GM11168 (cell line): ENCODE results near the gene SLC38A7.
"Not testable (repeated sequence)": the region's sequence is repeated elsewhere in the genome, so short reads cannot be mapped to it uniquely, and the experiment has no call there.

Source experiments
- in situ Hi-C: fragments of 300-500 bp; cut with MboI; formaldehyde crosslinking; loops from one replicate; pipeline ENCODE4 v1.12.0; 2022; ENCODE audit warnings: low sequenced_read_pairs; ENCODE audit not compliant: unreplicated experiment

Gene SLC38A7

DNA sequence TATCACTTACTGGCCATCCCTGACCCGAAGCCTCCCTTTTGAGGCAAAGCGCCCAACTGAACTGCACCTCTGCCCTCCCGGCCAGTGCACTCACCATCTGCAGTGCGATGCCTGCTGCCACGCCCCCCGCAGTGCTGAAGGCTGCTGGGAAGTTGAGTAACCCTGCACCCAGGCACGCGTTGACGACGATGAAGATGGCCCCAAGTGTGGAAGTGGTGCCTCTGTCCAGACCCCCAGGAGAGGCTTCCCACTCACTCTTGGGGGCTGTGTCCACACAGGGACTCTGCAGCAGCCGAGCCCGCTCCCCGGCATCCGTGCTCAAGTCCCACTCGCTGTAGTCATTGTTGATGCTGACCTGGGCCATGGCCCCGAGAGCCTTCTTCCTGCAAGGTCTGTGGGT, 4.8 kb downstream of the SLC38A7 start:
- in situ Hi-C loops, result no loop called here

DNA sequence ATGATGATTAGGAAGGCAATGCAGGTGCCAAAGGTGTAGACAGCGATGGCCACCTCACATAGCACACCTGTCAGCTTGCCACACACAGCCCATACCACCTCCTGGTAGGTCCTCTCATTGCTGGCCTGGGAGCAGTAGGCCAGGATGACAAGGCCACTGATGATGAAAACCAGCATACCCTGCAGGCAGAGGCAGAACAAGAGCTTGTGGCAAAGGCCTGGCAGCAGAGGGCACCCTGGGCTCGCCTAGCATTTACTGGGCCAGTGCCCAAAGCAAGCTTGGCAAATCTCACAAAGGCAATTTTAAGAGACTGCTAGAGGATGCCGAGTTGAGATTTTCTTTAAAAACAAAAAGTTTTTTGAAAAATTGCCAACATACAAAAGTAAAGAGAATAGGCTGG, 5.9 kb downstream of the SLC38A7 start:
- in situ Hi-C loops, result no loop called here

DNA sequence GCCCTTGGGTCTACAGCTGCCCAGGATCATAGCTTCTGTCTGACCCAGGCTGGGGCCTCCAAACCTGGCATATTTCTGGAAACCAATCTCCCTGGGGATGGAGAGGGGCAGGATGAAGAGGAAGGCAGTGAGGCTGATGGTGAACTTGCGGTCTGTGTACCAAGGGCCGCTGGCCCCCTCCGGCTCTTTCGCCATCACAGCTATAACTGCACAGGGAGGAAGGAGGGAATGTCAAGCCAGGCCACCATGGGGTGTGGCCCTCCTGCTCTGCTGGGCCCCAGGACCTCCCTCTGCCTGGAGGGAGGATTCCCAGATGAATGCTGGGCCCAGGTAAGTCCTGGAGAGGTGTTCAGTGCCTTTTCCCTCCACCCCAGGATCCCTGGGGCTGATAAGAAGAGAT, 6.3 kb downstream of the SLC38A7 start:
- in situ Hi-C loops, result no loop called here

DNA sequence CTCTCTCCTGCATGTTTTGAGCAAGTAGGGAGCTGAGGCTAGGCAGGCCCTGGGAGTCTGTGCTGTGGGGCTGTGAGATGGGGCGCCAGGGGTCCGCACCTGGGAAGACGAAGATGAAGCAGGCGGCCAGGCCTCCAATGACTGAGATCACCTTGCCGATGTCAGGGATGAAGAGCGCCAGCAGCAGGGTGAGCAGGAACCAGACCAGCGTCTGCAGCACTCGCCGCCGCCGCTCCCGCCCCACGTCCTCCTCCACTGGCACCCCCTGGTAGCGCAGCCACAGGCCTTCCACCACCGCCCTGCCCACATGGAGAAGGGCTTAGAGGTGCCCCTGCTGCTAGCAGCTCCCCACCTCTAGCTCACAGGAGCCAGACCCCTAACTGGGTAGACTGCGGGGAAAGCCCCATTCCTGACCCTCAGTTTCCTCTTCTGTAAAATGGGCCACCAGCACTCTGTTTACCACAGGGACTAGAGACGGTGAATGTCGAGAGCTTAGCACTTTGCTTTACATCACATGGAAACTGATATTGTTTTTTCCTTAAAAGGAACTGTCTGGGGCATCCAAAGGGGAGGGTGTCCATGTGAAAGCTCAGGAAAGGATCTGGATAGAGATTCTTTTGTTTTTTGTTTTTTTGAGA, 13.5 kb downstream of the SLC38A7 start:
- in situ Hi-C loops, result no loop called here

DNA sequence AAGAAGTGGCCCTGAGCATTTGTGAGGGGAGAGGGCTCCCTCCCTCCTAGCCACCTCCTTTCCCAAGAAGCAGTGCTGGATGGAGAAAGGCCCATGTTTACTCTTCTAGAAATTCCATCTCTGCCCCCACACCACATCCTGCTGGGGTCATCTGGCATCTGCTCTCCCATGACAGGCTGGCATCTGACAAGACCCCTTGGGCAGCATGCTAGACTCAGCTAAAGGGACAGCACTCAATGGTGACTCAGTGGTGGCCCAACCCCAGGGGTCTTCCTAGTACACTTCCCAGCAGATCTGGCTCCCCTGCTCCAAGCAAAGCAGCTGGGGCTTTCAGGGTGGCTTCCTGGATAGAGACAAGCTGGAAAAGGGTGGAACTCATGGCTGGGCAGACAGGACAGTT, 14.4 kb downstream of the SLC38A7 start:
- in situ Hi-C loops, result no loop called here

DNA sequence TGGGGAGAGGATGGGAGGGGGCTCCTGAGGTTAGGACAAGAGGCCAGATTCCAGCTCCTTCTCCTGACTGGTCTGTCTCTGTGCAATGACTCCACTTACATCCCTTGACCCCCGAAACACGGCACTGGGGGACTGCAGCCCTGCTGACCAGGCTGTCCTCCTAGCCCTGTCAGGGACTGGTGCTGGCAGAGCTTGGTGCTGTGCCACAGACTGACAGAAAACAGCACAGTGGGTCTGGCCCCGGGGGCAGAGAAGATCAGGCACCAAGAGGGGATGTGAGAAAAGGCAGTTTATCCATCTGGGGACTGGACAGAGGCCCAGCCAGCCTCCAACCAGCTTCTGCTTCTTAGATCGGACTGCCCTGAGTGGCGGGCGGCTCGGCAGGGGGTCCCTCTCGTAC, 19.4 kb downstream of the SLC38A7 start:
- in situ Hi-C loops, result no loop called here

DNA sequence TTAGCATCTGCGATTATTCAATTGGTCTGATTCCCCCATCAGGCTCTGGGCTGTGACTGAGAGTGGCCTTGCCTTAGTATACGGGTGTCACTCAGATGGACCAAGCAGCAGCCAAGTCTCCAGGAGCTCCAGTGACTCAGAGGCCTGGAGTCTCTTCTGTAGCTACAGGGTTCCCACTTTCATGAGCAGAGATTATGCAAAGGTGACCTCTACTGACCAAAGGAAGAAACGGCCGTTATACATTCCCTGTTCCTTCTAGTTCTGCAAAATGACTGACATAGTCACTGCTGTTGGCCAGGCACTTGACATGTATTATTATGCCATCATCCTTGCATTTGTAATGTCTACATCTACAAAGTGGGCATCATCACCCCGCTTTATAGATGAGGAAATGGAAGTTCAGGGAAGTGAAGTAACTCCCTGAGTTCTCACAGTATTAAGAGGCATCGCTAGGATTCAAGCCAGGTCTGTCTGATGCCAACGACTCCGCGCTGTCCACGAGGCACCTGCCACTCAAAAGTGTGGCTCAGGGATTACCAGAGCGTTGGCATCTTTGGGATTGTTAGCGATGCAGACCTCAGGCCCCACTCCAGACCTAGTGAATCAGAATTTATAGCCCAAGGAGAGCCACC, 23.3 kb downstream of the SLC38A7 start:
- in situ Hi-C loops, result no loop called here

DNA sequence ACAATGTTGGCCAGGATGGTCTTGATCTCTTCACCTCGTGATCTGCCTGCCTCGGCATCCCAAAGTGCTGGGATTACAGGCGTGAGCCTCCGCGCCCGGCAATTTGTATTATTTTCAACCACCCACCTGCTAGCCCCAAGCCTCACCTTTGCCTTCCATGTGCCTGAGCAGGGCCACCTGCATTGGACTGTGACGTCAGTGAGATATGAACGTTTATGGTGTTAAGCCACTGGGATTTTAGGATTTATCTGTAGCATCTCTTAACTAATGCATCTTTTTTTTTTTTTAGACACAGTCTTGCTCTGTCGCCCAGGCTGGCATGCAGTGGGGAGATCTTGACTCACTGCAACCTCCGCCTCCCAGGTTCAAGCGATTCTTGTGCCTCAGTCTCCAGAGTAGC, 24.7 kb downstream of the SLC38A7 start:
- in situ Hi-C loops, result not testable (repeated sequence)

DNA sequence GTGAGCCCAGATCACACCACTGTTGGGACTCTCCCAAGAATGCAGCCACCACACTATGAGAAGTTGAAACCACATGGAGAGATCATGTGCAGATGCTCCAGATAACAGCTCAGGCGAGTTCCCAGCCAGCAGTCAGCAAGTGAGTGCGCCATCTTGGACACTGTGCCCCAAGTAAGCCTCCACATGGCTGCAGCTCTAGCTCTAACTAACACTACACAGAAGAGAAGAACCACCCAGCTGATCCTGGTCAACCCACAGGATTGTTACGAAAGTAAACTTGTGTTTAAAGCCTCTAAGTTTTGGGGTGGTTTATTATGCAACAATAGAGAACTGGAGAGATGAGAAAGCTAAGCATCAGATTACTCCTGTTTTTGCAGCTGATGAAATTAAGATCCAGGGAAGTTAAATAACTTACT, 25.8 kb downstream of the SLC38A7 start:
- in situ Hi-C loops, result no loop called here

DNA sequence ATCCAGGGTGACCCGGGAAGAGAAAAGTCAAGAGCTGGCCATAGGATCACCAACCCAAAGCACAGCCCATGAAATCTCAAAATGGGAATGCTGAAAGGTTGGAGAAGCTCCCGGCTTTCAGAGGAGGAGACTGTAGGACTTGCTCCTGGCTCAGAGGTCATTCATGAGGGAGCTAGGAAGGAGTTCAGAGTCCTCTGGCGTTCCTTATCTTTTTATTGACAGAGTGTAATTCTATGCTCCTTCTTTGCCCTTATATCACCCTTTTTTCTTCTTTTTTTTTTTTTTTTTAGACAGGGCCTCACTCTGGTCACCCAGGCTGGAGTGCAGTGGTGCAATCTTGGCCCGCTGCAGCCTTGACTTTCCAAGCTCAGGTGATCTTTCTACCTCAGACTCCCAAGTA, 27.7 kb downstream of the SLC38A7 start:
- in situ Hi-C loops, result no loop called here

DNA sequence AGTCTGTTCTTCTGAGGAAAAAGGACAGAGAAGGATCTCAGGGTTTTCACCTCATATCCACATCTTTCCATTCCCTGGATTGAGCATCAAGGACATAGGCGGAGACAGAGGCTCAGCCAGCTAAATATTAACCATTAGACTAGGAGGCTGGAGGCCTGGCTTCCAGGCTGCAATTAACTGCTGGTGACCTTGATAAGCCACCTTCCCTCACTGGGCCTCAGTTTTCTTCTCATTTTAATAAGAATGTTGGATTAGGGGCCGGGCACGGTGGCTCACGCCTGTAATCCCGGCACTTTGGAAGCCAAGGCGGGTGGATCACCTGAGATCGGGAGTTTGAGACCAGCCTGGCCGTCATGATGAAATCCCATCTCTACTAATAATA, 29.4 kb downstream of the SLC38A7 start:
- in situ Hi-C loops, result no loop called here

DNA sequence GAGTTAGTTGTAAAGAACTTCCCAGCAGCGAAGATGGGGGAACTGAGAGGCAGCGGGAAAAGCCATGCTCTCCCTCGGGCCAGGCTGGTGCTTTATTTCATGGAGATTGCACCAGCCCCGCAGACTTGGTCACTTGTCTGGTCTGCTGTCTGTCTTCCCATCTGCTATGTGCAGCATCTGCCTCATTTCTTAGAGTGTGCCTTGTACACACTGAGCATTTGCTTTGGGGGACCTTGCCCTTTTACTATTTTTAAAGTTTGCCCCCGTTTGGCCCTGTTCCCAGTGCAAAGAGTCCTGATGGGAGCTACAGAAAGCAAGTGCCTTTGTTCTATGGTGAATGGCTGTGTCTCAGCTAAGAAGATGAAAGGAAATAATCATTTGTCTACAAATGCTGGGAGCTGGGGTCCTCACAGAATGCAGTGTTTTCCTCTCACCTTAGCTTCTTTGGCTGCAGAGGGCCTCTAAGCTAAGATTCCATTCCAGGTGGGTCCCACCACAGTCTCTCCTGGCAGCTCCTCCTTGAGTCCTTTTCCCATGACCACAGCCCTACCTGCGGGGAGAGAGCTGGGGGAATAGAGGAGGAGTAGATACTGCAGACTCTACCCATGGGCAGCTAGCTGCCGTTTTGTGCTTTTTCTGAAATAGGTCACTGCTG, 29.9 kb downstream of the SLC38A7 start:
- in situ Hi-C loops, result no loop called here

DNA sequence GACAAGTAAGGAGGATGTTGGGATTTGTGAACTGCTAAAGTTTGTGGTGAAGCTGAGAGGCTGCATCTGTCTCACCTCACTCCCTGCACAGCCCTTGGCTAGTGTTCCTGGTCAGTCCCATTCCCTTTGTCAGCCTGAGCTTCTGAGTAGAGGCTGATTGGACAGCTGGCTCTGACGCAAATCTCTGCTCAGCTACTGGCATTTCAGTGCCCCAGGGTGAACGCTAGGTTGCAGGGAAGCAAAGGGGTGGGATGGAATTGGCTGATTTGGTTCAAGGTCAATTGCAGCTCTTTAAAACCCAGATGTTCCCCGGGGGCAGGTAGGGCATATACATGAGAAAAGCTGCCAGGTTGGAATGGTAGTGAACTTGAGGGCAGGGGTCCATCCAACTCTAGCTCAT, 31.8 kb downstream of the SLC38A7 start:
- in situ Hi-C loops, result no loop called here

DNA sequence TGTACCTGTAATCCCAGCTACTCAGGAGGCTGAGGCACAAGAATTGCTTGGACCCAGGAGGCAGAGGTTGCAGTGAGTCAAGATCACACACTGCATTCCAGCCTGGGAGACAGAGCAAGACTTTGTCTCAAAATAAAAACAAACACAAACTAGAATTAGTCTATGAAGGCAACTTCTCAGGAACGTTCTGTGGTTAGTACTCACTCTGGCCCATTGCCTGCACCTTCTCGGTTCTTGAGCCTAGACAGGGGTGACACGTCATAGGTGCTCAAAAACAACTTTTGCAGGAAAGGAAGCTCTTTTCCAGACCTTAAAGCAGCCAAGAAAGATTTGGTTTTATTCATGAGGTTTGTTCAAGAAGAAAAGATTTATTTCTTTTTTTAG, 32.6 kb downstream of the SLC38A7 start:
- in situ Hi-C loops, result no loop called here

DNA sequence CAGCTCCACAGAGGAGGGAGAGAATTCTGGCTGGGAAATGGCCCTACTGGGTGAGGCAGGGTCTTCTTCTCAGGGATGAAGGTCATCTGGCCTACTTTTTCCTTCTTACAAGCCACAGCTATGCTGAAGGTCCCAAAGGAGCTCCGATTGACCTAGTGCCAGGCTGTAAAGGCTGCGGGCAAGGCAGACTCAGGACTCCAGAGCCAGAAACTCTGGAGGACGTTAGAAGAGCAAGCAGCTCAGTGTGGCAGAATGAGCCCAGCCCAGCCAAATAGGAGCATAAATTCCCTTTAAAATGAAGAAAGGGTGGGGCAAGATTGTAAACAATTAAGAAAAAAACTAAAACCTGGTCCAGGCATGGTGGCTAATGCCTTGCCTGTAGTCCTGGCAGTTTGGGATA, 34.9 kb downstream of the SLC38A7 start:
- in situ Hi-C loops, result no loop called here

DNA sequence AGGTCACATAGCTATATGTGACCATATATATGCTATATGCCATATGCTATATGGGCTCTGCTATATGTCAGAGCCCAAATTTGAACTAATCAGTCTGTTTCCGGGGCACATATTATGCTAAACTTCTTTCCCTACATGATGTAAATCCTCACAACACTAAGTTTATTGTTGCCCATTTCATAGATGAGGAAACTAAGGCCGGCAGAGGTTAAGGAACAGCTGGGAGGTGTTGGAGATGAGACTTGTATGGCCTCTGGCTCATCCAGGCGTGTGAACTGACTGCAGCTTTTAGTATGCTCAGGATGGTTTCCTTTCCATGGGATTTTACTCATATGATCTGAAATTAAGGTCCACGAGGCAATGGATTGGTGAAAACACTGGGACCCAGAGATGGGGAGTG, 37.5 kb downstream of the SLC38A7 start:
- in situ Hi-C loops, result no loop called here

DNA sequence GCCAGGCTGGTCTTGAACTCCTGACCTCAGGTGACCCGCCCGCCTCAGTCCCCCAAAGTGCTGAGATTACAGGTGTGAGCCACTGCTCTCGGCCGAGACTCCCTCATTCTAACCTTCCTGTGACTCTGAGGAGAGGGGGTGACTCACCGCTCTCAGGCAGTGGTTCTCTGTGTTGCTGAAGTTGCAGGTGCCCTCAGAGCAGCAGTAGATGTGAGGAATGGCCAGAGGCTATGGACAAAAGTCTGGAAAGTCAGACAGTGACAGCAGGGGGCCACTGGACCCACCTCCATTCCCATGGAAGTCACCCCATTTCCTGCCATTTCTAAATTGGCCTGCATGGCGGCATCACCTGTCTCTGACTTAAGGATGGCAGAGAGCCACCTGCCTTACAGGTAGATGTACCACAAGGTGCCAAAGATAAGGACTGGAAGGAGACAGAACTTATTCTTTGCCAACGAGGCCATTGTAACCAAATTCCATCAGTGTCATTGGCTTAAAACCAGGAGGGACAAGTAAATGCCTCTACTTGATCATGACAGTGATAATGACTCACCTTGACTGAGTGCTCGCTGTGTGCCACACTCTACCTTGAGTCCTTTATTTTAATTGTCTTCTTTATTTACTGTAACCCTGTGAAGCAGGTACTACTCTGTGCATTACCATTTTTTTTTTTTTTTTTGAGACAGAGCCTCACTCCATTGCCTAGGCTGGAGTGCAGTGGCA, 39.6 kb downstream of the SLC38A7 start:
- in situ Hi-C loops, result no loop called here

DNA sequence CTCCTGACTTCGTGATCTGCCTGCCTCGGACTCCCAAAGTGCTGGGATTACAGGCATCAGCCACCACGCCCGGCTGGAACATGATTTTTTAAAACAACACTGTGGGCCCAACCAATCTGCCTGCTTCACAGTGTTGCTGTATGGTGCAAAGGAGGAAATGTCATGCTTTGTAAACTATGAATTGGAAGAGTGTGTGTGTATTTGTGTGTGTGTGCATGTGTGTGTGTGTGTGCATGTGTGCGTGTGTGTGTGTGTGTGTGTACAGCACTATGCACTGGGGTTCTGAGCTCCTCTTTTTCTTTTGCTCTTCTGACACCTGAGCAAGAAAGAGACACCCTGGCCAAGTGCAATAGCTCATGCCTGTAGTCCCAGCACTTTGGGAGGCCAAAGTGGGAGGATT, 40.5 kb downstream of the SLC38A7 start:
- in situ Hi-C loops, result no loop called here

DNA sequence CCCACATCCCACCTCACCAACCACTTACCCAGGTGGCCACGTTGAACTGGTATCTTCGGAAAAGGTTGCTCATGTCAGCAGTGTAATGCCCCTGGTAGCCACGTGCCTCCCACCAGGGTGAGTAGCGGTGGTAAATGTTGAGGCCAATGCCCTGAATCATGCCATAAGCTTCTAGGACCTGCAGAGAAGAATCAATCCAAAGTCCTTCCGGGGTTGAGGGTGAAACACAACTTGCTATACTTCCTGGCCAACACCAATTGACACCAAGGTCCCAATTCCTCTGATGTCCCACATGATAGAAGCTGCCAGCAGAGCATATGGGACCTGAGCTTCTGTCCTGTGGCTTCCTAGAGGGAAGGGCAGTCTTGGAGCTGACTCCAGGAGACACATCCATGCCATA, 43.6 kb downstream of the SLC38A7 start:
- in situ Hi-C loops, result no loop called here

DNA sequence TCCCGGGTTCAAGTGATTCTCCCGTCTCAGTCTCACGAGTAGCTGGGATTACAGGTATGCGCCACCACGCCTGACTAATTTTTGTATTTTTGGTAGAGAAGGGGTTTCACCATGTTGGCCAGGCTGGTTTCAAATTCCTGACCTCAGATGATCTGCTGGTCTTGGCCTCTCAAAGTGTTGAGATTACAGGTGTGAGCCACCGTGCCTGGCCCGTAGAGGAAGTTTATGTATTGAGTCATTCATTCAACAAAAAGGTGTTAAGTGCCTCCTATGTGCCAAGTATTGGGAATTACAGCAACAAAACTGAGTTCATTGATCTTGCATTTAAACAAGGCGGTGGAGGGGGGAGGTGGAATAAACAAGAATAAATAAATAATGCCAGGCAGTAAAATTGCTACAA, 44.7 kb downstream of the SLC38A7 start:
- in situ Hi-C loops, result no loop called here

DNA sequence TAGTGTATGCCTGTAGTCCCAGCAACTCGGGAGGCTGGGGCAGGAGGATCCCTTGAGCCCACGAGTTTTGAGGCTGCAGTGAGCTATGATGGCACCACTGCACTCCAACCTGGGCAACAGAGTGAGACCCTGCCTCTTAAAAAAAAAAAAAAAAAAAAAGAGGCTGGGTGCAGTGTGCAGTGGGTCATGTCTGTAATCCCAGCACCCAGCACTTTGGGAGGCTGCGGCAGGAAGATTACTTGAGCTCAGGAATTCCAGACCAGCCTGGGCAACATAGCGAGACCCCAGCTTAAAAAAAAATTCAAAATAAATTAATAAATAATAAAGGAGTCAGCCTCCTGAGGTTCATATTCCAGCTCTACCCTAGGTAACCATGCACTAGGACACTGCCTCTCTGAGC, 45.3 kb downstream of the SLC38A7 start:
- in situ Hi-C loops, result no loop called here
